Measurements from ENCODE around the gene MED7.
"Not testable (repeated sequence)": the region's sequence is repeated elsewhere in the genome, so short reads cannot be mapped to it uniquely, and the experiment has no call there.

Gene MED7

GRCh38 chr5:157142317-157143126 lies at the start of gene MED7:
Gene MED7 (minus strand): TSS chr5:157142865. CDS start chr5:157139431, 3,434 bp downstream.
- DNase-seq = peak; percentile 98

- DNase-seq = no peak
Measured at GRCh38 chr5:157189223-157189622, 46.6 kb upstream of the MED7 start.

- no peak for DNase-seq
Measured at GRCh38 chr5:157188270-157188669, 45.6 kb upstream of the MED7 start.

GRCh38 chr5:157187046-157187754 lies 44.5 kb upstream of the MED7 start:
- no peak for DNase-seq

- no peak for DNase-seq
Measured at GRCh38 chr5:157186309-157187045, 43.8 kb upstream of the MED7 start.

GRCh38 chr5:157185122-157185521 lies 42.5 kb upstream of the MED7 start:
- DNase-seq = not testable (repeated sequence)

- no peak for DNase-seq
Measured at GRCh38 chr5:157184117-157184670, 41.5 kb upstream of the MED7 start.

GRCh38 chr5:157182143-157182757 lies 39.6 kb upstream of the MED7 start:
- DNase-seq = no peak

- no peak for DNase-seq
Measured at GRCh38 chr5:157180374-157181264, 38.0 kb upstream of the MED7 start, which contains the start of gene ITK. Gene ITK (plus strand): TSS chr5:157180840. CDS start chr5:157180978, 138 bp downstream.

- no peak for DNase-seq
Measured at GRCh38 chr5:157178966-157179365, 36.3 kb upstream of the MED7 start.

- no peak for DNase-seq
Measured at GRCh38 chr5:157177953-157178352, 35.3 kb upstream of the MED7 start.

- no peak for DNase-seq
Measured at GRCh38 chr5:157175071-157175612, 32.5 kb upstream of the MED7 start.

- no peak for DNase-seq
Measured at GRCh38 chr5:157172403-157172802, 29.7 kb upstream of the MED7 start.

GRCh38 chr5:157168286-157168685 lies 25.6 kb upstream of the MED7 start:
- no peak for DNase-seq

GRCh38 chr5:157167214-157167621 lies 24.6 kb upstream of the MED7 start:
- no peak for DNase-seq

GRCh38 chr5:157166214-157167213 lies 23.8 kb upstream of the MED7 start, which contains the start of gene GARIN3:
Gene GARIN3 (minus strand): TSS chr5:157166264. CDS start chr5:157166168, 96 bp downstream.
- DNase-seq = no peak

- no peak for DNase-seq
Measured at GRCh38 chr5:157165668-157166067, 23.0 kb upstream of the MED7 start.

- no peak for DNase-seq
Measured at GRCh38 chr5:157165261-157165660, 22.6 kb upstream of the MED7 start.

GRCh38 chr5:157164521-157164920 lies 21.9 kb upstream of the MED7 start:
- no peak for DNase-seq
